HepG2 (cell line): Measurements from ENCODE around the gene MED23. TPM values are rescaled to one million over a fixed set of nuclear protein-coding genes. Genes with fewer than 3 reads are reported as not detected.

Source experiments
- BCL3 ChIP-seq: sonication (generic); formaldehyde crosslinking; IDR thresholded peaks from 2 replicates; pipeline ENCODE4 v1.5.1; 2020; ENCODE audit warnings: mild to moderate bottlenecking, missing genetic modification reagents, moderate library complexity
- HIVEP1 ChIP-seq: sonication (generic); formaldehyde crosslinking; IDR thresholded peaks from 2 replicates; pipeline ENCODE4 v1.4.0; 2020; ENCODE audit warnings: mild to moderate bottlenecking, missing genetic modification reagents
- IRF2 ChIP-seq: IDR thresholded peaks from 2 replicates; pipeline ENCODE4 v1.6.1; 2018; ENCODE audit warnings: missing genetic modification reagents, missing compliant biosample characterization
- KLF9 ChIP-seq: IDR thresholded peaks from 2 replicates; pipeline ENCODE4 v1.6.1; 2016; ENCODE audit warnings: low read depth
- MYC ChIP-seq: sonication (generic); formaldehyde crosslinking; IDR thresholded peaks from 2 replicates; pipeline ENCODE4 v1.9.0; 2021; ENCODE audit warnings: missing genetic modification reagents, borderline replicate concordance
- NFIB ChIP-seq: sonication (generic); formaldehyde crosslinking; IDR thresholded peaks from 2 replicates; pipeline ENCODE4 v1.9.0; 2021; ENCODE audit warnings: missing genetic modification reagents, mild to moderate bottlenecking, borderline replicate concordance
- NR2F2 ChIP-seq: IDR thresholded peaks from 2 replicates; pipeline ENCODE4 v1.6.1; 2012; ENCODE audit warnings: low read depth, inconsistent platforms, borderline replicate concordance
- THRA ChIP-seq: sonication (generic); formaldehyde crosslinking; IDR thresholded peaks from 2 replicates; pipeline ENCODE4 v1.4.0; 2020; ENCODE audit warnings: missing genetic modification reagents, borderline replicate concordance
- UBTF ChIP-seq: sonication (generic); formaldehyde crosslinking; IDR thresholded peaks from 2 replicates; pipeline ENCODE4 v1.4.0; 2020; ENCODE audit warnings: mild to moderate bottlenecking, missing genetic modification reagents
- ZBTB21 ChIP-seq: sonication (generic); formaldehyde crosslinking; IDR thresholded peaks from 2 replicates; pipeline ENCODE4 v1.4.0; 2020; ENCODE audit warnings: missing genetic modification reagents
- ZFY ChIP-seq: sonication (generic); formaldehyde crosslinking; IDR thresholded peaks from 2 replicates; pipeline ENCODE4 v1.4.0; 2020; ENCODE audit warnings: missing genetic modification reagents
- ZNF326 ChIP-seq: sonication (generic); formaldehyde crosslinking; IDR thresholded peaks from 2 replicates; pipeline ENCODE4 v1.4.0; 2020; ENCODE audit warnings: missing genetic modification reagents, borderline replicate concordance
- ZNF460 ChIP-seq: sonication (generic); formaldehyde crosslinking; IDR thresholded peaks from 2 replicates; pipeline ENCODE4 v1.5.1; 2020; ENCODE audit warnings: missing genetic modification reagents, mild to moderate bottlenecking, borderline replicate concordance
- ZNF512B ChIP-seq: sonication (generic); formaldehyde crosslinking; IDR thresholded peaks from 2 replicates; pipeline ENCODE4 v1.5.1; 2020; ENCODE audit warnings: missing genetic modification reagents, mild to moderate bottlenecking, borderline replicate concordance
- ZNF83 ChIP-seq: sonication (generic); formaldehyde crosslinking; IDR thresholded peaks from 2 replicates; pipeline ENCODE4 v1.4.0; 2020; ENCODE audit warnings: missing genetic modification reagents, mild to moderate bottlenecking, borderline replicate concordance
- ZNF883 ChIP-seq: sonication (generic); formaldehyde crosslinking; IDR thresholded peaks from 2 replicates; pipeline ENCODE4 v1.5.1; 2020; ENCODE audit warnings: mild to moderate bottlenecking, missing genetic modification reagents; ENCODE audit errors: not compliant biosample characterization
- polyA plus RNA-seq, 8 experiments: library from polyadenylated mRNA; depleted of rRNA in 3 of 8; stranded (reverse) in 7 of 8; unstranded in 1 of 8; fragments of >200 nt; fragmentation: Illumina TruSeq in 4 of 8; extraction: Trizol in 4 of 8; gene quantifications; 2 replicates each; pipeline versions ENCODE4 v1.2.1 to v1.2.3, GENCODE V29; 2011 to 2016; ENCODE audit warnings: low read depth in 4 of 8, missing spikeins in 1 of 8, mixed read lengths in 1 of 8; ENCODE audit not compliant: insufficient read depth in 1 of 8
- total RNA-seq, 5 experiments: library from RNA; depleted of rRNA; stranded (reverse); fragments of >200 nt; fragmentation: Illumina TruSeq; extraction: Trizol; gene quantifications; 2 replicates each; pipeline ENCODE4 v1.2.3, GENCODE V29; 2016; ENCODE audit warnings: low read depth in 1 of 5
- TF ChIP-seq, protein P1 (sequence below): sonication (generic); formaldehyde crosslinking; IDR thresholded peaks from 2 replicates; pipeline ENCODE4 v1.4.0; 2020; ENCODE audit warnings: low read depth, mild to moderate bottlenecking, missing genetic modification reagents
- TF ChIP-seq, protein P2 (sequence below): sonication (generic); formaldehyde crosslinking; IDR thresholded peaks from 2 replicates; pipeline ENCODE4 v1.4.0; 2020; ENCODE audit warnings: mild to moderate bottlenecking, missing genetic modification reagents

The MED23 gene
- total and polyA plus RNA-seq, 2 of the 13 experiments (the other 11 are each of a cell fraction or from before 2014, with no cell fraction given): 34.9 to 50.5 TPM

- TF ChIP-seq UBTF: no peak
- TF ChIP-seq ZFY (CRISPR knock-in tag): peak; percentile 44
- TF ChIP-seq ZNF460 (CRISPR knock-in tag): no peak; the same call in 1 of the 2 replicates
- no peak for TF ChIP-seq ZNF83 (CRISPR knock-in tag)
- TF ChIP-seq MYC (CRISPR knock-in tag): no peak
- TF ChIP-seq ZNF326: no peak
- peak; percentile 99 for TF ChIP-seq NR2F2
- TF ChIP-seq, protein P1, sequence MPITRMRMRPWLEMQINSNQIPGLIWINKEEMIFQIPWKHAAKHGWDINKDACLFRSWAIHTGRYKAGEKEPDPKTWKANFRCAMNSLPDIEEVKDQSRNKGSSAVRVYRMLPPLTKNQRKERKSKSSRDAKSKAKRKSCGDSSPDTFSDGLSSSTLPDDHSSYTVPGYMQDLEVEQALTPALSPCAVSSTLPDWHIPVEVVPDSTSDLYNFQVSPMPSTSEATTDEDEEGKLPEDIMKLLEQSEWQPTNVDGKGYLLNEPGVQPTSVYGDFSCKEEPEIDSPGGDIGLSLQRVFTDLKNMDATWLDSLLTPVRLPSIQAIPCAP (CRISPR knock-in tag): no peak
- no peak for TF ChIP-seq NFIB
- TF ChIP-seq ZNF883 (CRISPR knock-in tag): no peak
- no peak for TF ChIP-seq BCL3 (CRISPR knock-in tag)
- no peak for TF ChIP-seq ZBTB21 (CRISPR knock-in tag)
- TF ChIP-seq, protein P2, sequence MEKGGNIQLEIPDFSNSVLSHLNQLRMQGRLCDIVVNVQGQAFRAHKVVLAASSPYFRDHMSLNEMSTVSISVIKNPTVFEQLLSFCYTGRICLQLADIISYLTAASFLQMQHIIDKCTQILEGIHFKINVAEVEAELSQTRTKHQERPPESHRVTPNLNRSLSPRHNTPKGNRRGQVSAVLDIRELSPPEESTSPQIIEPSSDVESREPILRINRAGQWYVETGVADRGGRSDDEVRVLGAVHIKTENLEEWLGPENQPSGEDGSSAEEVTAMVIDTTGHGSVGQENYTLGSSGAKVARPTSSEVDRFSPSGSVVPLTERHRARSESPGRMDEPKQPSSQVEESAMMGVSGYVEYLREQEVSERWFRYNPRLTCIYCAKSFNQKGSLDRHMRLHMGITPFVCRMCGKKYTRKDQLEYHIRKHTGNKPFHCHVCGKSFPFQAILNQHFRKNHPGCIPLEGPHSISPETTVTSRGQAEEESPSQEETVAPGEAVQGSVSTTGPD (CRISPR knock-in tag): no peak
- no peak for TF ChIP-seq ZNF512B (CRISPR knock-in tag)
- no peak for TF ChIP-seq KLF9 (CRISPR knock-in tag)
- TF ChIP-seq THRA (CRISPR knock-in tag): no peak
- 0 out of 2 replicates have a peak, but pooled peaks have one; percentile 47 for TF ChIP-seq IRF2
- TF ChIP-seq HIVEP1: no peak
These were observed 53.9 kb downstream of the MED23 start (continued) for GRCh38 chr6:131574133-131574532.
